WERI-Rb-1 (cell line): ENCODE measurements around the gene EDAR.

Experiments used
- DNase-seq: peaks from one replicate; pipeline ENCODE4 v3.0.0-alpha.2; 2020
- H3K27ac ChIP-seq: fragments of 250-450 bp; sonication (Bioruptor Pico); 2 replicates; pipeline ENCODE4 v1.5.1; 2020; ENCODE audit warnings: mild to moderate bottlenecking, moderate library complexity
- H3K27me3 ChIP-seq: fragments of 250-450 bp; sonication (Bioruptor Pico); 2 replicates; pipeline ENCODE4 v1.5.1; 2021; ENCODE audit warnings: mild to moderate bottlenecking, low read depth, moderate library complexity; ENCODE audit not compliant: insufficient read depth, severe bottlenecking
- H3K36me3 ChIP-seq: fragments of 250-450 bp; sonication (Bioruptor Pico); 2 replicates; pipeline ENCODE4 v1.5.1; 2020; ENCODE audit warnings: mild to moderate bottlenecking, moderate library complexity
- H3K4me3 ChIP-seq: 2 replicates; pipeline ENCODE4 v1.5.1; 2011; ENCODE audit warnings: low read depth, mild to moderate bottlenecking, control low read depth, low read length
- H3K9me3 ChIP-seq: fragments of 250-450 bp; sonication (Bioruptor Pico); 2 replicates; pipeline ENCODE4 v1.5.1; 2021; ENCODE audit warnings: mild to moderate bottlenecking, moderate library complexity; ENCODE audit not compliant: severe bottlenecking
- CTCF ChIP-seq: IDR thresholded peaks from 2 replicates; pipeline ENCODE4 v1.5.1; 2011; ENCODE audit warnings: low read depth, mild to moderate bottlenecking, control low read depth, inconsistent platforms, low read length

EDAR gene

GRCh38 chr2:108905906-108906305 lies 83.1 kb downstream of the EDAR start:
- no peaks in the 10 kb centered on the region for H3K27me3 ChIP-seq
- no peak for TF ChIP-seq CTCF
- no peak overlapping the region for H3K27ac ChIP-seq
- H3K4me3 ChIP-seq, result no peak overlapping the region
- DNase-seq, result no peak
- H3K36me3 ChIP-seq, result no peaks in the 10 kb centered on the region
- H3K9me3 ChIP-seq, result no peaks in the 10 kb centered on the region

GRCh38 chr2:108905176-108905575 lies 83.8 kb downstream of the EDAR start:
- no peak for TF ChIP-seq CTCF
- no peak overlapping the region for H3K27ac ChIP-seq
- no peak for DNase-seq

DNA sequence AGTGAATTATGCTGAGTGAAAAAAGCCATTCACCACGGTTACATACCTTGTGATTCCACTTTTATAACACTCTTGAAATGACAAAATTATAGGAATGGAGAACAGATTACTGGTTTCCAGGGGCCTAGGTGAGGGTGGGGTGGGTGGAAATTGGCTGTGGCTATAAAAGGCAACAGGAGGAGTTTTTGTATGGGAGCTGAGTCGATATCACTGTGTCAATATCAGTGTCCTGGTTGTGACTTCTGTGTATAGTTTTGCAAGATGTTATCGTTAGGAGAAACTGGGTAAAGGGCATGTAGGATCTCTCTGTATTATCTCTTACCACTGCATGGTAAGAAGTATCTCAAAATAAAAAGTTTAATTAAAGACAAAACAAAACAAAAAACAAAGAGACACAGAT lies 84.3 kb downstream of the EDAR start:
- Histone ChIP-seq H3K27me3 (no peaks in the 10 kb centered on the region), H3K36me3 (no peaks in the 10 kb centered on the region), H3K4me3 (no peak overlapping the region), H3K27ac (no peak overlapping the region), H3K9me3 (no peaks in the 10 kb centered on the region)
- no peak for DNase-seq
- TF ChIP-seq CTCF, result no peak

More at GRCh38 chr2:108905176-108905575, 83.8 kb downstream of the EDAR start:
- Histone ChIP-seq H3K9me3 (no peaks in the 10 kb centered on the region), H3K36me3 (no peaks in the 10 kb centered on the region), H3K4me3 (no peak overlapping the region), H3K27me3 (no peaks in the 10 kb centered on the region)

DNA sequence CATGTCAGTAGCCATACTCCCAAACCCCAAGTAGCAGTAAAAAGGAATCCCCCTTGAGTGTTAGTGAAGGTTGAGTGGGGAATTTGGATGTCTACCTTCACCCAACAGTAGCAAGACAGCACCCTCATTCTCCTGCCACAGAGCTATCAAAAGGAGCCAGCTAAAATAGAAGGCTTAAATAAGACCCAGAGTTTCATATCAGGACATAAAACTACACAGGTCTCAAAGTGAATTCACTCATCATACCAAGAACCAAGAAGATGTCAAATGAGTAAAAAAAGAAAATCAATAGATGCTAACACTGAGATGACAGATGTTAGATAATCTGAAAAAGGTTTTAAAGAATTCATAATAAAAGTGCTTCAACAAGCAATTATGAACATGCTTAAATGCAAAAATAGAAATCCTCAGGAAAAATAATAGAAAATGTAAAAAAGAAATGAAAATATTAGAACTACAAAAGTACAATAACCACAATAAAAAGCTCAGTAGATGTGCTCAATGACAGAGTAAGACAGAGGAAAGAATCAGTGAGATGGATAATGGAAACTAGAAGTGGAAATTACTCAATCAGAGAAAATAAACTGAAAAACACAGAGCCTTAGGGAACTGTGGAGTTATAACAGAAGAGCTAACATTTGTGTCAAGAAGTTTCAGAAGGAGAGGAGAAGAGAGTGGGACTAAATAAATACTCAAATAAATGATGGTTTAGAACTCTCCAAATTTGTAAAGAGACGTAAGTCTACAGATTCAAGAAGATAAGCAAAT lies 90.5 kb downstream of the EDAR start:
- no peak for TF ChIP-seq CTCF

GRCh38 chr2:108896741-108897140 lies 92.3 kb downstream of the EDAR start:
- Histone ChIP-seq H3K36me3 (no peaks in the 10 kb centered on the region), H3K27me3 (no peaks in the 10 kb centered on the region), H3K9me3 (no peaks in the 10 kb centered on the region), H3K27ac (no peak overlapping the region), H3K4me3 (no peak overlapping the region)
- no peak for TF ChIP-seq CTCF
- DNase-seq, result no peak

More for the DNA sequence above, 90.5 kb downstream of the EDAR start:
- H3K4me3 ChIP-seq, result no peak overlapping the region
- no peaks in the 10 kb centered on the region for H3K9me3 ChIP-seq
- H3K27ac ChIP-seq, result no peak overlapping the region
- no peak for DNase-seq
- no peaks in the 10 kb centered on the region for H3K27me3 ChIP-seq
- H3K36me3 ChIP-seq, result no peaks in the 10 kb centered on the region

DNA sequence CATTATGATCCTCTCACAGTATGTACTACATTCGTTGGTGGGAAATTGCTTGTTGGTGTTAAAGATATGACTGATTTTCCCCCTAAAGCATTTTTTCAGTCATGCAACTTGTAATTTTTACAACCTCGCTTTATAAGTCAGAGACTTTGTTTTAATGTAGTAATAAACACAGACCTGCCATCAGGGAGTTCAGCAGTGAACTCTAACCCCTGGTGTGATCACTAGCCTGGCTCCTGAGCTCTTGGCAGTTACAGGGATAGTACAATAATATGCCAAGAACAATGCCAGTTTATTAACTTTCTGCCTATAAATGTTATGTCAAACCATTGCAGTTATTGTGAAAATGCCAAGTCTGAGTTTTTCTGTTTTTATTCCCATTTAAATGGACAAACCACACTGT lies 93.8 kb downstream of the EDAR start:
- Histone ChIP-seq H3K4me3 (no peak overlapping the region), H3K27ac (no peak overlapping the region), H3K9me3 (peaks cover 3% of the 10 kb centered on the region), H3K27me3 (no peaks in the 10 kb centered on the region), H3K36me3 (no peaks in the 10 kb centered on the region)
- no peak for TF ChIP-seq CTCF
- DNase-seq, result no peak
